Adrenal gland (tissue), 12 donors: ENCODE results near the gene MBD4. TPM values are rescaled to one million over a fixed set of nuclear protein-coding genes. Genes with fewer than 3 reads are reported as not detected.
A peak's percentile ranks its signal among the peaks of the same experiment; 100 is the strongest.

Experiments
- DNase-seq, 7 donors: peaks; one replicate each; pipeline ENCODE4 v3.0.0-alpha.2; 2019 to 2020
- H3K27ac ChIP-seq, 5 donors: fragments of 200-600 bp; sonication (generic) in 4 of 5; 1 replicate in 3 of 5; 2 replicates in 2 of 5; pipeline versions ENCODE4 v1.5.1 to v1.8.0; 2016 to 2020; ENCODE audit warnings: mild to moderate bottlenecking in 1 of 5
- H3K27me3 ChIP-seq: fragments of 200-600 bp; 2 replicates; pipeline ENCODE4 v1.8.0; 2021
- H3K36me3 ChIP-seq, 2 donors: fragments of 200-600 bp; replicated peaks in 1 of 2; 1 replicate in 1 of 2; 2 replicates in 1 of 2; pipeline versions ENCODE4 v1.5.1 to v1.8.0; 2018 to 2022
- H3K4me1 ChIP-seq, 2 donors: fragments of 200-600 bp; replicated peaks in 1 of 2; 1 replicate in 1 of 2; 2 replicates in 1 of 2; pipeline versions ENCODE4 v1.5.1 to v1.8.0; 2018 to 2021
- H3K4me3 ChIP-seq, 4 donors: fragments of 200-600 bp; sonication (generic) in 3 of 4; one replicate each; pipeline ENCODE4 v1.5.1; 2016 to 2018
- H3K9me3 ChIP-seq, 3 donors: fragments of 200-600 bp; sonication (generic) in 1 of 3; replicated peaks in 1 of 3; 1 replicate in 2 of 3; 2 replicates in 1 of 3; pipeline versions ENCODE4 v1.5.1 to v1.8.0; 2016 to 2021
- CTCF ChIP-seq, 6 experiments: fragments of 450-650 bp in 4 of 6; fragments of 200-600 bp in 2 of 6; sonication (generic) in 1 of 6; IDR thresholded peaks; 1 replicate in 5 of 6; 2 replicates in 1 of 6; pipeline versions ENCODE4 v1.5.1 to v1.8.0; 2016 to 2021; ENCODE audit warnings: antibody characterized with exemption in 6 of 6, mild to moderate bottlenecking in 2 of 6, moderate library complexity in 1 of 6
- POLR2A ChIP-seq, 2 donors: fragments of 450-650 bp; IDR thresholded peaks; one replicate each; pipeline ENCODE4 v1.6.1; 2017; ENCODE audit warnings: antibody characterized with exemption in 2 of 2, mild to moderate bottlenecking in 2 of 2, moderate library complexity in 1 of 2
- WGBS, 4 donors: extraction: QIAGEN DNeasy Blood & Tissue Kit in 2 of 4; methylation state at CpG; one replicate each; pipeline versions ENCODE4 v1.1.5 to v1.1.7; 2013 to 2017; 5-methylcytosine and 5-hydroxymethylcytosine counted together
- intact Hi-C, 2 donors: fragments of 100-400 bp; cut with DNase I; formaldehyde crosslinking; loops; one replicate each; pipeline versions ENCODE4 v1.14.1 to v1.15.0; 2022 to 2023
- polyA plus RNA-seq, 3 donors: library from polyadenylated mRNA; stranded (reverse); fragments of 200-250 nt in 2 of 3; fragments of 350-450 nt in 1 of 3; fragmentation: Illumina TruSeq in 1 of 3; extraction: RNeasy Lipid Tissue Mini Kit (QIAGEN cat#74804) in 1 of 3; gene quantifications; one replicate each; pipeline ENCODE4 v1.2.3, GENCODE V29; 2013 to 2014
- total RNA-seq, 9 donors: library from RNA; depleted of rRNA in 4 of 9; stranded (reverse); fragments of >200 nt in 4 of 9; fragments of 120-200 nt in 1 of 9; fragmentation: NEBNext Ultra II Directional in 1 of 9; extraction: Animal tissue kit (Norgen Biotek cat#: 25700) in 1 of 9; gene quantifications; one replicate each; pipeline versions ENCODE4 v1.1.0 to v1.2.4, GENCODE V29; 2013 to 2023
- donor health status: healthy with polysubstance abuse.
- donor health status: Bipolar disorder and iron deficiency.
- donor health status: DM: yes; HTN: yes; CAD: no.
- donor health status: DM: no; HTN: no; CAD: no.
- donor health status: DM: no; HTN: no; CAD: no.
- donor health status: DM: yes; HTN: yes; CAD: no.

The MBD4 gene
- total and polyA plus RNA-seq, 12 donors, result 9.9 to 32.3 (median 25.4) TPM

GRCh38 chr3:129410971-129411370, 28.8 kb downstream of the MBD4 start:
- intact Hi-C loops, result no loop called here
- Histone ChIP-seq H3K27ac (no peak overlapping the region), H3K4me1 (peaks cover 8 to 21% of the 10 kb centered on the region in 2 donors), H3K36me3 (no peaks in the 10 kb centered on the region), H3K4me3 (no peak overlapping the region), H3K27me3 (no peaks in the 10 kb centered on the region), H3K9me3 (no peaks in the 10 kb centered on the region)
- WGBS, 4 donors, result 86 to 94% (median 90%) methylated on average over 5 to 17 of the region's 17 CpGs
- TF ChIP-seq CTCF (IDR thresholded peaks at IDR 0.05), result no peak
- TF ChIP-seq POLR2A (IDR thresholded peaks at IDR 0.05), result no peak
- no peak for DNase-seq

GRCh38 chr3:129409541-129409940, 30.2 kb downstream of the MBD4 start:
- H3K4me3 ChIP-seq, result no peak overlapping the region
- H3K36me3 ChIP-seq, result no peaks in the 10 kb centered on the region
- TF ChIP-seq CTCF (IDR thresholded peaks at IDR 0.05), result no peak
- no peaks in the 10 kb centered on the region for H3K9me3 ChIP-seq
- DNase-seq, result peak in 6 of 7 donors; percentile 8 to 70 (median 52)
- 40 to 55% (median 46%) methylated on average over 2 of the region's 2 CpGs for WGBS, 4 donors
- peaks cover 8 to 21% of the 10 kb centered on the region in 2 donors for H3K4me1 ChIP-seq
- H3K27ac ChIP-seq, result peak overlapping the region in 1 of 5 donors; percentile 34
- H3K27me3 ChIP-seq, result no peaks in the 10 kb centered on the region
- intact Hi-C loops, result no loop called here

GRCh38 chr3:129404610-129405009, 35.1 kb downstream of the MBD4 start:
- intact Hi-C loops, result no loop called here
- 67 to 88% (median 81%) methylated on average over 5 of the region's 5 CpGs for WGBS, 4 donors
- H3K36me3 ChIP-seq, result no peaks in the 10 kb centered on the region

GRCh38 chr3:129404130-129404529, 35.6 kb downstream of the MBD4 start:
- Histone ChIP-seq H3K4me1 (peaks cover 3 to 5% of the 10 kb centered on the region in 2 donors), H3K36me3 (no peaks in the 10 kb centered on the region), H3K4me3 (no peak overlapping the region), H3K27me3 (no peaks in the 10 kb centered on the region), H3K27ac (no peak overlapping the region), H3K9me3 (no peaks in the 10 kb centered on the region)
- 82 to 90% (median 84%) methylated on average over 6 to 8 of the region's 8 CpGs for WGBS, 4 donors
- intact Hi-C loops, result no loop called here
- no peak for TF ChIP-seq POLR2A (IDR thresholded peaks at IDR 0.05)
- TF ChIP-seq CTCF (IDR thresholded peaks at IDR 0.05), result no peak
- no peak for DNase-seq

More at GRCh38 chr3:129404610-129405009, 35.1 kb downstream of the MBD4 start:
- Histone ChIP-seq H3K27me3 (no peaks in the 10 kb centered on the region), H3K27ac (no peak overlapping the region), H3K9me3 (no peaks in the 10 kb centered on the region), H3K4me3 (no peak overlapping the region), H3K4me1 (peaks cover 3 to 9% of the 10 kb centered on the region in 2 donors)
- TF ChIP-seq CTCF (IDR thresholded peaks at IDR 0.05) (no peak), POLR2A (IDR thresholded peaks at IDR 0.05) (no peak)
- no peak for DNase-seq
